Stimulated activated CD8-positive, alpha-beta memory T cell treated with anti-CD3 and anti-CD28 coated beads, Interleukin-7, amount 100 ng/mL, for 48 hours (primary cell): ENCODE results near the gene ANGEL1.

Experiments
- DNase-seq, 2 donors: peaks; one replicate each; pipeline ENCODE4 v3.0.0-alpha.2; 2020; ENCODE audit warnings: low read depth in 1 of 2; ENCODE audit errors: extremely low read depth in 1 of 2

The ANGEL1 gene

GRCh38 chr14:76826122-76826521 lies 13.4 kb upstream of the ANGEL1 start, which contains the start of gene LRRC74A:
Gene LRRC74A (plus strand): TSS chr14:76826408. CDS start chr14:76826698, 290 bp downstream.
- no peak for DNase-seq

GRCh38 chr14:76820700-76821099 lies 8.0 kb upstream of the ANGEL1 start:
- DNase-seq = no peak

- no peak for DNase-seq
These were observed 2.3 kb upstream of the ANGEL1 start for GRCh38 chr14:76814726-76815645.

GRCh38 chr14:76812093-76812421 lies 625 bp downstream of the ANGEL1 start:
- no peak for DNase-seq

GRCh38 chr14:76811561-76811960 lies 1.1 kb downstream of the ANGEL1 start:
- DNase-seq = no peak

- DNase-seq = no peak
These were observed 1.7 kb downstream of the ANGEL1 start for GRCh38 chr14:76810953-76811400.

GRCh38 chr14:76810525-76810924 lies 2.2 kb downstream of the ANGEL1 start:
- DNase-seq = no peak

- DNase-seq = no peak
These were observed 3.7 kb downstream of the ANGEL1 start for GRCh38 chr14:76808990-76809389.

- DNase-seq = no peak
These were observed 4.7 kb downstream of the ANGEL1 start for GRCh38 chr14:76808011-76808410.

- DNase-seq = no peak
These were observed 6.2 kb downstream of the ANGEL1 start for GRCh38 chr14:76806446-76806845.

GRCh38 chr14:76793956-76794355 lies 18.7 kb downstream of the ANGEL1 start:
- DNase-seq = no peak

GRCh38 chr14:76793324-76793723 lies 19.4 kb downstream of the ANGEL1 start:
- no peak for DNase-seq

GRCh38 chr14:76792422-76792821 lies 20.3 kb downstream of the ANGEL1 start:
- DNase-seq = no peak

GRCh38 chr14:76786601-76787000 lies 26.1 kb downstream of the ANGEL1 start:
- DNase-seq = no peak

- DNase-seq = peak in 1 of 2 donors; percentile 38
These were observed 27.8 kb downstream of the ANGEL1 start for GRCh38 chr14:76784881-76785280.

- no peak for DNase-seq
These were observed 28.3 kb downstream of the ANGEL1 start for GRCh38 chr14:76784266-76784874.

GRCh38 chr14:76782885-76783566 lies 29.7 kb downstream of the ANGEL1 start:
- no peak for DNase-seq

GRCh38 chr14:76782115-76782884 lies 30.4 kb downstream of the ANGEL1 start:
- no peak for DNase-seq

GRCh38 chr14:76781648-76782051 lies 31.0 kb downstream of the ANGEL1 start:
- DNase-seq = no peak

GRCh38 chr14:76780875-76781647 lies 31.6 kb downstream of the ANGEL1 start:
- no peak for DNase-seq
